Caki2 (cell line): ENCODE data around the gene MOV10L1. TPM values are rescaled to one million over a fixed set of nuclear protein-coding genes. Genes with fewer than 3 reads are reported as not detected.
"Not testable (repeated sequence)": the region's sequence is repeated elsewhere in the genome, so short reads cannot be mapped to it uniquely, and the experiment has no call there.

Experiments used
- DNase-seq: peaks from one replicate; pipeline ENCODE4 v3.0.0-alpha.2; 2015; ENCODE audit warnings: low read depth
- in situ Hi-C: cut with HindIII; loops from 2 replicates; pipeline ENCODE4 v1.10.0; 2016; ENCODE audit warnings: low sequenced_read_pairs, low pct_unique_long_range_greater_than_20kb, mixed read lengths
- total RNA-seq: library from RNA; depleted of rRNA; stranded (reverse); fragments of >200 nt; shearing (Covaris generic); gene quantifications from 2 replicates; pipeline ENCODE4 v1.2.3, GENCODE V29; 2014; ENCODE audit warnings: low replicate concordance

The MOV10L1 gene
- total RNA-seq, 1 experiment from 2014 or later, result not detected

- in situ Hi-C loops, result no loop called here
Observed at GRCh38 chr22:50201191-50202129, 111.7 kb downstream of the MOV10L1 start.

GRCh38 chr22:50202130-50202666 is 112.4 kb downstream of the MOV10L1 start:
- in situ Hi-C loops, result no loop called here
- no peak for DNase-seq

More at GRCh38 chr22:50201191-50202129, 111.7 kb downstream of the MOV10L1 start:
- no peak for DNase-seq

DNA sequence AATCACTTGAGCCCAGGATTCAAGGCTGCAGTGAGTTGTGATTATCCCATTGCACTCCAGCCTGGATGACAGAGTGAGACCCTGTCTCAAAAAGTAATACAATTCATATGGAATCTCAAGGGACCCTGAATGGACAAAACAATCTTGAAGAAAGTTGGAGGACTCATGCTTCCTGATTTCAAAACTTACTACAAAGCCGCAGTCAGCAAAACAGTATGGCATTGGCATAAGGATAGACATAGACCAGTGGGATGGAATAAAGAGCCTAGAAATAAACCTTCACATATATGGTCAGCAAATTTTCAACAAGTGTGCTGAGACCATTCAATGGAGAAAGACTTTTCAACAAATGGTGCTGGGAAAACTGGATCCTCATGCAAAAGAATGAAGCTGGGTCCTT is 113.5 kb downstream of the MOV10L1 start:
- in situ Hi-C loops, result no loop called here
- no peak for DNase-seq

DNA sequence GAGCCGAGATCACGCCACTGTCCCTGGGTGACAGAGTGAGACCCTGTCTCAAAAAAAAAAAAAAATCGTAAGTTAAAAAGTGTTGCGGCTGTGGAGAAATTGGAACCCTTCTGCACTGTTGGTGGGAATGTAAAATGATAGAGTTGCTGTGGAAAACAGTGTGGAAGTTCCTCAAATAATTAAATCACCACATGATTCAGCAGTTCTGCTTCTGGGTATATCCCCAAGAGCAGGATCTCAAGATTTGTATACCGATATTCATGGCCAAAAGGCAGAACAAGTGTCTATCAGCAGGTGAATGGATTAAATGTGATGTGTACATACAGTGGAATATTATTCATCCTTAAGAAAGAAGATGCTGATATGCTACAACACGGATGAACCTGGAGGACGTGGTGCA is 114.8 kb downstream of the MOV10L1 start:
- in situ Hi-C loops, result no loop called here
- no peak for DNase-seq

DNA sequence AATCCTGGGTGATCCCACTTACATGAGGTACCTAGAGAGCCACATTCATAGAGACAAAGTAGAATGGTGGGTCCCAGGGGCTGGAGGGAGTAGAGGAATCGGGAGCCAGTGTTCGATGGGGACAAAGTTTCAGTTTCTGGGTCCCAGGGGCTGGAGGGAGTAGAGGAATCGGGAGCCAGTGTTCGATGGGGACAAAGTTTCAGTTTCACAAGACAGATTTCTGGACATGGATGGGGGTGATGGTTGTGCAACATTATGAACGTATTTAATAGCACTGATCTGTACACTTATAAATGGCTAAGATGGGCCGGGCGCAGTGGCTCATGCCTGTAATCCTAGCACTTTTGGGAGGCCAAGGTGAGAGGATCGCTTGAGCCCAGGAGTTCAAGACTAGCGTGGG is 115.2 kb downstream of the MOV10L1 start:
- DNase-seq, in situ Hi-C loops: not testable (repeated sequence)

DNA sequence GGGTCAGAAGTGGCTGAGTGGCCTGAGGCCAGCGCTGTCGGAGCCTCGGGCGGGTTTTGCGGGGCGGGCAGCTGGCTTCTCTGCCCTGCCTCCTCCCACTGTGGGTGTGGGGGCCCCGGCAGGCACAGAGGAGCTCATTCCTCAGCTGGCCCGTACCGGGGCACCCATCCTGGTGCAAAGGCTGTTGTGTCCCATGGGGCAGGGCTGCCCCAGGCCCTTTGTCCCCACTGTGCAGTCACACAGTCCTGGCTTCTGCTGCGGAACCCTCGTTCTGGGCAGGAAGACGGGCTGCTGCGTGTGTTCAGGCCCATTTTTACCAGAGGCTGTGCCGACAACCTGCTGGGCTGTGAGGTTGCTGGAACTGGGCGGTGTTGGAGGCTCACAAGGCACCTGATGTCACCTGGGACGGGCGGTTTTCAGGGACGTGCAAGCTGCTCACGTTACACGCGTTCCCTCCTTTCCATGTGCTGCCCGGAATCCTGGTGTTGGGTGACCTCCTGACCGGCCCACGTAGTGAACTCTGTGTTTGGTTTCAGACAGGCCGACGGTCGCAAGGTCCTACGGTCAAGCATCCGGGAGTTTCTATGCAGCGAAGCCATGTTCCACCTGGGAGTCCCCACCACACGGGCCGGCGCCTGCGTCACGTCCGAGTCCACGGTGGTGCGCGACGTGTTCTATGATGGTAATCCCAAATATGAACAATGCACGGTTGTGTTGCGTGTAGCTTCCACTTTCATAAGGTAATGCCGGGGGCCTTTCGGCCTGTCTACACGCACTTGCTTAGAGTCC is 116.2 kb downstream of the MOV10L1 start:
- no peak for DNase-seq
- in situ Hi-C loops, result no loop called here

DNA sequence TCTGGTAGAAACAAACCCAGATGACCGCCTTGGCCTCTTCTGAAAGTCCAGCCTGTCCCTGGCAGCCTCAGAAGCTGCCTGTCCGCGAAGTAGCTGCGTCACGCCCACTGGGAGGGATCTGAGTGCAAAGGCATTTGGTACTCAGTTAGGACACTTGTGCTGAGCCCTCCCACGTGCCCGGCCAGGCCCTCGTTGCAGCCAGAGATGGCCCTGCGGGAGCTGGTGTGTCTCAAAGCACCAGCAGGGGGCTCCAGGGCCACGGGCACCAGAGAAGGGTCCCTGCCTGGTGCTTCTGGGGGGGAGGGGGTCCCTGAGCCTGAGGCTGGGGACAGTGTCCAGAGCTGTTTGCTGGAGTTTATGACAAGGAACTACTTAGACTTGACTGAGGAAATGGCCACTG is 116.8 kb downstream of the MOV10L1 start:
- no peak for DNase-seq
- in situ Hi-C loops, result no loop called here

GRCh38 chr22:50207383-50208140 is 117.8 kb downstream of the MOV10L1 start:
- in situ Hi-C loops, result no loop called here
- DNase-seq, result no peak

DNA sequence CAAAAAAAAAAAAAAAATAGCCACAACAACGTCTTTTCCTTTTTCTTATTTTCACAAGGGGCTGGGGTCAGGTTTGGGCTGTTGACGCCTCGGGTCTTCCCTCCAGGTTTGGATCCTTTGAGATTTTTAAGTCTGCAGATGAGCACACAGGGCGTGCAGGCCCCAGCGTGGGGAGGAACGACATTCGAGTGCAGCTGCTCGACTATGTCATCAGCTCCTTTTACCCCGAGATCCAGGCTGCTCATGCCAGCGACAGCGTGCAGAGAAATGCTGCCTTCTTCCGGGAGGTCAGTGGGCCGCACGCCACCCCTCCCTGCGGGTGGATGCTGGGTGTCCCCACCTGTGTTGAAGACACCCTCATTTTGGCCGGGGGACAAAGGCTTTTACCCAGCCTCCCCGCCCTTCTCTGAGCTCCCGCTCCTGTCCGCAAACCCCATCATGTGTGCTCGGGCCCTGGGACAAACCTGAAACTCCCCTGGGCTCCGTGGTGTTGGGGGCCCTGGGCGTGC is 118.7 kb downstream of the MOV10L1 start:
- no peak for DNase-seq
- in situ Hi-C loops, result no loop called here

DNA sequence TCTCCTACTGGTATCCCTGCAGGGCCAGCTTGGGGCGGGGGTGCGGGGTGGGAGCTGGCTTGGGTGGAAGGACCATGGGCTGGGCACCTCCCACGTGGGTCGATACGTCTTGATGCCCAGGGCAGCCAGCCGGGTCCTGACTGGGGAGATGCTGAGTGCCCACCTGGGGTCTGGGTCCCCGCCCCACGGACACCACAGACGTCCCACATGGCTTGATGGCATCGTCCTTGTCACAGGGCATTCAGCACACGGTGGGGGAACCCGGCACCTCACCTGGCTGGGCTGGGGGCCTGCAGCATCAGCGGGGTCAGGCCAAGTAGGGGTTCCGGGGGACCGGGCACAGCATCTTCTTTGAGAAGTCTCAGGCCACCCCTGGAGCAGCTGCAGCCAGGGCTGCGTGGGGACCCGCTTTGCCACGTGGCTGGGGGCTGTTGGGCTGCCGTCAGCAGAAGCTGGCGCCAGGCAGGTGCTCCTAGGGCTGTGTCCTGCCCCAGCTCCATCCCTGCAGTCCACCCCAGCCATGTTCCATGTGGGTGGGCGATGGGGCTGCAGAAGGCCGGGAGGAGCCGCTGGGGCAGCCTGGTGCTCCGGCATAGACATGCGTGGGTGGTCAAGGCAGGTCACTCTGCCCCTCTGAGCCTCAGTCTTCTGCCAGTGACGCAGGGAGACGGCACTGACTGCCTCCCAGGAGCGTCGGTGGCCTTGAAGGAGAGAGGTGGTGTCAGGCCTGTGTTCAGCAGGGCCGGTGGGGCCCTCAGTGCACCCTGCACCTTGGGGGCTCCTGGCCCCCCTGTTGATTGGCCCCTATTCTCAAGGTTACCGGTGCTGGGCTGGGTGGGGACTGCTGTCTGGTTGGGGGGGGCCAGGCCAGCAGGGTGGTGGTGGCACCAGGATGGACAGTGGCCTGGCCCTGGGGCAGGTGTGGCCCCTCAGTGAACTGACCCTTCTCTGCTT is 119.4 kb downstream of the MOV10L1 start:
- no peak for DNase-seq
- in situ Hi-C loops, result no loop called here

- in situ Hi-C loops, result no loop called here
- DNase-seq, result peak; percentile 44
Observed at GRCh38 chr22:50209893-50210292, 120.1 kb downstream of the MOV10L1 start.

- DNase-seq, result no peak
- in situ Hi-C loops, result no loop called here
Observed at GRCh38 chr22:50210378-50211139, 120.8 kb downstream of the MOV10L1 start.

DNA sequence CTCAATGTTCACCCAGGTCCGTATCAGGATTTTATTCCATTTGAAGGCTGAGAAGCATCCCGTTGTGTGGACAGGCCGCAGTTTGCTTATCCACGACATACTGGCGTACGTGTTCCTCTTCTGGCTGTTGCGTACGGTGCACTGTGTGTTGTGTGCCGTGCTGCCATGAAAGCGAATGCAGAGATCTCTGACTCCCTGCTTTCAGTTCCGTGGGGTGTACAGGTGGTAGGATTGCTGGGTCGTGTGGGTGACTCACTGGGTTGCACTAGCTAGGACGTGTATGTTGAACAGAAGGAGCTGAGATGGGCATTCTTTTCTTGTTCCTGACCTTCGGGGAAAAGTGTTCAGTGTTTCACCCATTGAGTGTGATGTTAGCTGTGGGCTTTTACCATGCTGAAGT is 121.3 kb downstream of the MOV10L1 start:
- in situ Hi-C loops, result no loop called here
- DNase-seq, result no peak
